ENCODE results near the gene ANKRD31.

DNA sequence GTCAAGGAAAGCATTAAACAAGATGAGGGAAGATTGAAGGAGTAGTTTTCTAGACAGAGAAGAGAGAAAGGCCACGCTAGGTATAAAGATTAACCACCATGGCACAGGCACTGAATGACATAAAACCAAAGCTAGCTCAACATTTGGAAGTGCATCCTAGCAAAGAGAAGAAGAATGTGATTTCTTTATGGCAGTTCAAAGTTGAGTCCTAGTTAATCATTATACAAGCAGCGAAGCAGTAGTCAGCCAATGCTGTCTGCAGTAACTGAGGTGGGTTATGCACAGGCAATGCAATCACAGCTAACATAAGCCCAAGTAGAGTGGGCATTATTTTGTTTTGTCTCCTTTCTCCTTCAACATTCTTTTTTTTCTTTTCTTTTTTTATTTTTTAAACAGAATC is 24.0 kb upstream of the ANKRD31 start:
- TF ChIP-seq, protein P1, sequence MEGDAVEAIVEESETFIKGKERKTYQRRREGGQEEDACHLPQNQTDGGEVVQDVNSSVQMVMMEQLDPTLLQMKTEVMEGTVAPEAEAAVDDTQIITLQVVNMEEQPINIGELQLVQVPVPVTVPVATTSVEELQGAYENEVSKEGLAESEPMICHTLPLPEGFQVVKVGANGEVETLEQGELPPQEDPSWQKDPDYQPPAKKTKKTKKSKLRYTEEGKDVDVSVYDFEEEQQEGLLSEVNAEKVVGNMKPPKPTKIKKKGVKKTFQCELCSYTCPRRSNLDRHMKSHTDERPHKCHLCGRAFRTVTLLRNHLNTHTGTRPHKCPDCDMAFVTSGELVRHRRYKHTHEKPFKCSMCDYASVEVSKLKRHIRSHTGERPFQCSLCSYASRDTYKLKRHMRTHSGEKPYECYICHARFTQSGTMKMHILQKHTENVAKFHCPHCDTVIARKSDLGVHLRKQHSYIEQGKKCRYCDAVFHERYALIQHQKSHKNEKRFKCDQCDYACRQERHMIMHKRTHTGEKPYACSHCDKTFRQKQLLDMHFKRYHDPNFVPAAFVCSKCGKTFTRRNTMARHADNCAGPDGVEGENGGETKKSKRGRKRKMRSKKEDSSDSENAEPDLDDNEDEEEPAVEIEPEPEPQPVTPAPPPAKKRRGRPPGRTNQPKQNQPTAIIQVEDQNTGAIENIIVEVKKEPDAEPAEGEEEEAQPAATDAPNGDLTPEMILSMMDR (IDR thresholded peaks at IDR 0.05), result no peak
- TF ChIP-seq POLR2A (IDR thresholded peaks at IDR 0.05), result no peak

Measured in prostate gland (tissue), 2 donors.